Measurements from ENCODE around the gene CREBBP.

- no peak for TF ChIP-seq CTCF (IDR thresholded peaks at IDR 0.05)
- no peak for TF ChIP-seq POLR2AphosphoS5 (IDR thresholded peaks at IDR 0.05)
These were observed 150.1 kb downstream of the CREBBP start for GRCh38 chr16:3730161-3731125.

All from suprapubic skin (tissue), 3 donors.